HepG2 (cell line): ENCODE data around the gene APBB1IP. TPM values are rescaled to one million over a fixed set of nuclear protein-coding genes. Genes with fewer than 3 reads are reported as not detected.

Experiments used
- ATAC-seq: fragments of 200-7000 bp; cut with Tn5 transposase; 3 replicates; pipeline ENCODE4 v1.9.1; 2020; ENCODE audit warnings: mild to moderate bottlenecking, moderate library complexity
- BruUV-seq: library from RNA; stranded (reverse); fragments of 400-500 nt; replicated peaks from 2 replicates; lab custom pipeline; 2021; lab: Mats Ljungman, UMichigan
- CTCF ChIA-PET: fragments of 300-600 bp; formaldehyde crosslinking; extraction: SDS; loops from one replicate; lab custom pipeline; 2021; ENCODE audit warnings: low total read pairs, inconsistent platforms, low intra/inter-chr PET ratio; lab: Yijun Ruan, JAX
- POLR2A ChIA-PET: fragments of 350-600 bp; sonication (Branson Sonifier 250); formaldehyde crosslinking; loops from one replicate; lab custom pipeline; 2020; ENCODE audit warnings: antibody characterized with exemption, inconsistent platforms; lab: Yijun Ruan, JAX
- DNase-seq: peaks from one replicate; pipeline ENCODE4 v3.0.0-alpha.2; 2015; ENCODE audit warnings: low spot score
- FAIRE-seq: peaks from 3 replicates; lab custom pipeline; 2011; peaks lifted over from hg19 to GRCh38; lab: Jason Lieb, UNC
- H2AFZ ChIP-seq: one replicate; pipeline ENCODE4 v1.6.1; 2011; ENCODE audit warnings: low read length, inconsistent platforms
- H3K27ac ChIP-seq: fragments of 300-600 bp; 3 replicates; pipeline ENCODE4 v1.8.0; 2011; ENCODE audit warnings: mixed run types, mild to moderate bottlenecking, mixed read lengths, low read length, inconsistent platforms; ENCODE audit not compliant: insufficient read depth; ENCODE audit errors: extremely low read length
- H3K27me3 ChIP-seq, 2 experiments: fragments of 200-600 bp in 1 of 2; 2 replicates in 1 of 2; 3 replicates in 1 of 2; pipeline versions ENCODE4 v1.6.0 to v1.8.0; 2011; ENCODE audit warnings: low read length in 2 of 2, mild to moderate bottlenecking in 2 of 2, moderate library complexity in 2 of 2, inconsistent platforms in 1 of 2; ENCODE audit not compliant: insufficient read depth in 2 of 2, control insufficient read depth in 1 of 2
- H3K36me3 ChIP-seq, 2 experiments: fragments of 200-600 bp in 1 of 2; replicated peaks in 1 of 2; 2 replicates in 1 of 2; 3 replicates in 1 of 2; pipeline versions ENCODE4 v1.5.1 to v1.8.0; 2011; ENCODE audit warnings: low read length in 2 of 2, inconsistent platforms in 1 of 2; ENCODE audit not compliant: insufficient read depth in 2 of 2, control insufficient read depth in 1 of 2
- H3K4me1 ChIP-seq: 2 replicates; pipeline ENCODE4 v1.5.1; 2012; ENCODE audit warnings: low read length, inconsistent platforms; ENCODE audit not compliant: insufficient read depth
- H3K4me2 ChIP-seq: 2 replicates; pipeline ENCODE4 v1.6.0; 2011; ENCODE audit warnings: low read depth, low read length, inconsistent platforms
- H3K4me3 ChIP-seq, 3 experiments: fragments of 200-600 bp in 1 of 3; sonication (generic), shearing (Covaris generic) in 1 of 3; replicated peaks in 1 of 3; 2 replicates each; pipeline ENCODE4 v1.5.1; 2011 to 2016; ENCODE audit warnings: low read length in 3 of 3, inconsistent platforms in 2 of 3, low read depth in 2 of 3, mild to moderate bottlenecking in 2 of 3, control low read depth in 1 of 3, mixed read lengths in 1 of 3; ENCODE audit not compliant: insufficient read depth in 1 of 3
- H3K79me2 ChIP-seq: one replicate; pipeline ENCODE4 v1.6.1; 2011; ENCODE audit warnings: low read length, inconsistent platforms; ENCODE audit not compliant: insufficient read depth
- H3K9ac ChIP-seq: 2 replicates; pipeline ENCODE4 v1.6.0; 2011; ENCODE audit warnings: mild to moderate bottlenecking, low read depth, low read length, inconsistent platforms; ENCODE audit not compliant: insufficient read depth
- H3K9me3 ChIP-seq: 2 replicates; pipeline ENCODE4 v1.5.1; 2012; ENCODE audit warnings: mild to moderate bottlenecking, low read length
- H4K20me1 ChIP-seq: 2 replicates; pipeline ENCODE4 v1.6.0; 2011; ENCODE audit warnings: inconsistent platforms, mild to moderate bottlenecking, low read length, moderate library complexity; ENCODE audit not compliant: insufficient read depth
- AHDC1 ChIP-seq: sonication (generic); formaldehyde crosslinking; IDR thresholded peaks from 2 replicates; pipeline ENCODE4 v1.5.1; 2020; ENCODE audit warnings: mild to moderate bottlenecking, missing genetic modification reagents, borderline replicate concordance
- CEBPB ChIP-seq: IDR thresholded peaks from 2 replicates; pipeline ENCODE4 v1.6.1; 2011; ENCODE audit warnings: low read depth, low read length, improper control_type of control experiment, borderline replicate concordance
- CEBPG ChIP-seq: IDR thresholded peaks from 2 replicates; pipeline ENCODE4 v1.6.1; 2016
- HNF4A ChIP-seq: sonication (generic); formaldehyde crosslinking; IDR thresholded peaks from 2 replicates; pipeline ENCODE4 v1.4.0; 2020; ENCODE audit warnings: missing genetic modification reagents
- KDM2A ChIP-seq: sonication (generic); formaldehyde crosslinking; IDR thresholded peaks from 2 replicates; pipeline ENCODE4 v1.4.0; 2020; ENCODE audit warnings: low read depth, missing genetic modification reagents, borderline replicate concordance
- NFRKB ChIP-seq: fragments of 450-650 bp; IDR thresholded peaks from 2 replicates; pipeline ENCODE4 v1.6.1; 2017
- RFXAP ChIP-seq: sonication (generic); formaldehyde crosslinking; IDR thresholded peaks from 2 replicates; pipeline ENCODE4 v1.4.0; 2020; ENCODE audit warnings: missing genetic modification reagents, borderline replicate concordance
- ZFP36L2 ChIP-seq: sonication (generic); formaldehyde crosslinking; IDR thresholded peaks from 2 replicates; pipeline ENCODE4 v1.4.0; 2020; ENCODE audit warnings: missing genetic modification reagents
- ZNF337 ChIP-seq: sonication (generic); formaldehyde crosslinking; IDR thresholded peaks from 2 replicates; pipeline ENCODE4 v1.5.1; 2020; ENCODE audit warnings: missing genetic modification reagents, low read depth, mild to moderate bottlenecking, borderline replicate concordance
- ZNF562 ChIP-seq: sonication (generic); formaldehyde crosslinking; IDR thresholded peaks from 2 replicates; pipeline ENCODE4 v1.8.0; 2022; ENCODE audit warnings: missing genetic modification reagents, borderline replicate concordance
- WGBS: methylation state at CpG from one replicate; pipeline ENCODE4 v1.1.6; 2017; ENCODE audit warnings: low lambda C conversion rate; 5-methylcytosine and 5-hydroxymethylcytosine counted together
- in situ Hi-C: cut with HindIII; loops from 2 replicates; pipeline ENCODE4 v1.10.0; 2017; ENCODE audit warnings: low pct_unique_long_range_greater_than_20kb; ENCODE audit not compliant: extremely low pct_ligation_motif_present
- intact Hi-C: fragments of 100-400 bp; cut with micrococcal nuclease; formaldehyde crosslinking; loops from one replicate; pipeline ENCODE4 v1.10.0; 2022; ENCODE audit not compliant: unreplicated experiment
- polyA plus RNA-seq, 8 experiments: library from polyadenylated mRNA; depleted of rRNA in 3 of 8; stranded (reverse) in 7 of 8; unstranded in 1 of 8; fragments of >200 nt; fragmentation: Illumina TruSeq in 4 of 8; extraction: Trizol in 4 of 8; gene quantifications; 2 replicates each; pipeline versions ENCODE4 v1.2.1 to v1.2.3, GENCODE V29; 2011 to 2016; ENCODE audit warnings: low read depth in 4 of 8, missing spikeins in 1 of 8, mixed read lengths in 1 of 8; ENCODE audit not compliant: insufficient read depth in 1 of 8
- total RNA-seq, 5 experiments: library from RNA; depleted of rRNA; stranded (reverse); fragments of >200 nt; fragmentation: Illumina TruSeq; extraction: Trizol; gene quantifications; 2 replicates each; pipeline ENCODE4 v1.2.3, GENCODE V29; 2016; ENCODE audit warnings: low read depth in 1 of 5

Gene APBB1IP
- total and polyA plus RNA-seq, 2 of the 13 experiments (the other 11 are each of a cell fraction or from before 2014, with no cell fraction given) = 0.08 TPM; not detected in 1

GRCh38 chr10:26567351-26567721 is 129.2 kb downstream of the APBB1IP start (continued):
- TF ChIP-seq AHDC1 (CRISPR knock-in tag) = no peak
- no peak for TF ChIP-seq RFXAP
- TF ChIP-seq ZNF337 (CRISPR knock-in tag) = no peak
- TF ChIP-seq ZNF562 = no peak
- no peak for TF ChIP-seq ZFP36L2

GRCh38 chr10:26571655-26572054 is 133.5 kb downstream of the APBB1IP start:
- no peak overlapping the region for H3K4me3 ChIP-seq
- ATAC-seq (no peak), FAIRE-seq (no peak), DNase-seq (peak; percentile 23)
- H3K4me1 ChIP-seq = no peaks in the 10 kb centered on the region
- H3K9me3 ChIP-seq = no peaks in the 10 kb centered on the region
- no TSS peak for BruUV-seq
- H3K4me2 ChIP-seq = no peak overlapping the region
- in situ Hi-C loops = no loop called here
- TF ChIP-seq NFRKB (no peak), HNF4A (0 out of 2 replicates have a peak, but pooled peaks have one; percentile 29), CEBPB (peak; percentile 75; the same call in 1 of the 2 replicates), KDM2A (no peak), CEBPG (peak; percentile 50; the same call in 1 of the 2 replicates)
- H2AFZ ChIP-seq = no peak overlapping the region
- ChIA-PET POLR2A (no interaction called here), CTCF (no interaction called here)
- H3K79me2 ChIP-seq = no peaks in the 10 kb centered on the region
- no peak overlapping the region for H3K27ac ChIP-seq
- 4% methylated on average over 1 of the region's 1 CpG for WGBS
- H3K27me3 ChIP-seq = peaks cover 0 to 10% of the 10 kb centered on the region in 2 experiments; a peak in 1 of 5 replicates
- intact Hi-C loops = no loop called here
- no peaks in the 10 kb centered on the region for H4K20me1 ChIP-seq
- no peaks in the 10 kb centered on the region for H3K36me3 ChIP-seq
- no peak overlapping the region for H3K9ac ChIP-seq
